ENCODE results near the gene SPOCD1.

The SPOCD1 gene

DNA sequence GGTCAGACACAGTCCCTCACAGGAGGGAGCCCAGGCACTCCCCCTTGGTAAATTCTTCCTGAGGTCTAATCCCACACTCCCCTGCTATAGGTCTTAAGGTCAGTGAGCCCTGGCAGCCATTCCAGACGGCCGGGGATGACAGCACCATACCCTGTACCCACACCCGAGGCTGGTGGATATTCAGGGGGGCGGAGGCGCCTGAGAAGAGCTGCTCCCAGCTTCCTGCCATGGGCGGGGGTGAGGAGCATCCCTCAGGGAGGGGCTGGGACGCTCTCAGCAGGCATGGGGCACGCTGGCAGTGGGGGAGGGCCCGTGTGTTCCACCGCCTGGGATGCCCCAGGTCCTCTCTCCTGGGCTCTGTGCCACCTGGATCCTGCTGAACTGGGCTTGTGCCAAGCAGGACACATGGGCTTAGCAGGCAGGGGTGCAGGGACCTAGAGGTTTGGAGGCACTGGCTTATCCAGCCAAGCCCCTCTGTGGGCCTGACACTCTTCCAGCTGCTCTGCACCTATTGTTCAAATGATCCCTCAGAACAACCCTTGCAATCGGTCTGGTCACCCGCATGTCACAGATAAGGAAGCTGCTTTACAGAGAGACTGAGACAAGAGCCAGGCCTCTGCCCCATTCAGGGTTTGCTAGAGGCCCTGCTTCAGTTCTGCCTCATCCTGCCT is 46.0 kb downstream of the SPOCD1 start:
- no peak for DNase-seq

DNA sequence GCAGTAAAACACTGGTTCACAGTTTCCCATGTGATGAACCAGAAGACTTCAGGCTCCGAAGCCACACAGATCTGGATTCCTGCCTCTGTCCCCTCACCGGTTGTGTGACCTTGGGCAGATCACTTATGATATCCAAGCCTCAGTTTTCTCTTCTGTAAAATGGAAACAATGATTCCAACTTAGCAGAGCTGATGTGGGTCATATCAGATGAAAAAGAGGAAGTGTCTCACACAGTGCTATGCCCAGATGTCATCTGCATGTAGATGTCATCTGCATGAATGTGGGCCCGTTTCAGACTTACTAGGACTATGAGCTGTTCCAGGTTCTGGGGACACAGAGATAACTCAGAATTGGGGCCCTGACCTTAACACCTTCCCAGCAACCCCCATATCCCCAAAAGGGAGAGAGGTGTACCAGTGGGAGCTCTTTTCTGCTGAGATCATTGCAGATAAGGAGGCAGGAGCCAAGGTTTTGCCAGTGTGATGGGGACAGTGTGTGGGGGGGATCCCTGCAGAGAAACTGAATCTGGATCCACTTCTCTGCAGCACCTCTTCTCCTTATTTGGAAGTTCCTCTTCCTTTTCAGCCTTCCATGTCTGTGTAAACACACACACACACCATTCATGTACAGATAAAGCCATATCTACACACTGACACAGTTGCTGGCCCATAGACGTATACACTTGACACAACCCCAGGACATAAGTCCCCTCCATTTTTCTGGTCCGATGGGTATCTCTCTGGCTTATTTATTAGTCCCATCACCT is 46.7 kb downstream of the SPOCD1 start:
- DNase-seq: no peak

- no peak for DNase-seq
These were observed 47.4 kb downstream of the SPOCD1 start for GRCh38 chr1:31768407-31768907.

DNA sequence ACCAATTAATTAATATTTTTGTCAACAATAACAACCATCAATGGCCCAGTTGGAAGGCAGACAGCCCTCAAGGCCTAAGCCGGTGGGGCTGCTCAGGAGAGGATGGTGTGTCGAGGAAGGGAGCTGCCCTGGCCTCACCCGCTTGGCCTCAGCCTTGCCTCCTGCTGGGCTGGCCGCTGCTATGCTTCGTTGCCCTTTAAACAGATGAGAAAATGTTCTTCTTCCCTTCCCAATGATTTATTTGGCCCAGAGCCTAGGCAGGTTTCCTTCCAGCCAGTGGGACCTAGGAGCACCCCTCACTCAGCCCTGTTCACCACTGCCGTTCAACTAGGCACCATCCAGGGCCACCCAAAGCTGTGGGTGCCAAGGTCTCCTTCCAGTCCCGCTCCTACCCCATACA is 48.6 kb downstream of the SPOCD1 start:
- no peak for DNase-seq

- DNase-seq: no peak
These were observed 50.3 kb downstream of the SPOCD1 start for GRCh38 chr1:31765516-31765915.

GRCh38 chr1:31765041-31765467 is 50.8 kb downstream of the SPOCD1 start:
- peak; percentile 75 for DNase-seq

- peak; percentile 75 for DNase-seq
These were observed 51.3 kb downstream of the SPOCD1 start, which contains the start of gene ADGRB2 for GRCh38 chr1:31764312-31765040. Gene ADGRB2, minus strand, starts transcription at chr1:31764340. Its CDS starts 7,119 bp downstream, at chr1:31757221.

- DNase-seq: no peak
These were observed 52.0 kb downstream of the SPOCD1 start for GRCh38 chr1:31763671-31764311.

DNA sequence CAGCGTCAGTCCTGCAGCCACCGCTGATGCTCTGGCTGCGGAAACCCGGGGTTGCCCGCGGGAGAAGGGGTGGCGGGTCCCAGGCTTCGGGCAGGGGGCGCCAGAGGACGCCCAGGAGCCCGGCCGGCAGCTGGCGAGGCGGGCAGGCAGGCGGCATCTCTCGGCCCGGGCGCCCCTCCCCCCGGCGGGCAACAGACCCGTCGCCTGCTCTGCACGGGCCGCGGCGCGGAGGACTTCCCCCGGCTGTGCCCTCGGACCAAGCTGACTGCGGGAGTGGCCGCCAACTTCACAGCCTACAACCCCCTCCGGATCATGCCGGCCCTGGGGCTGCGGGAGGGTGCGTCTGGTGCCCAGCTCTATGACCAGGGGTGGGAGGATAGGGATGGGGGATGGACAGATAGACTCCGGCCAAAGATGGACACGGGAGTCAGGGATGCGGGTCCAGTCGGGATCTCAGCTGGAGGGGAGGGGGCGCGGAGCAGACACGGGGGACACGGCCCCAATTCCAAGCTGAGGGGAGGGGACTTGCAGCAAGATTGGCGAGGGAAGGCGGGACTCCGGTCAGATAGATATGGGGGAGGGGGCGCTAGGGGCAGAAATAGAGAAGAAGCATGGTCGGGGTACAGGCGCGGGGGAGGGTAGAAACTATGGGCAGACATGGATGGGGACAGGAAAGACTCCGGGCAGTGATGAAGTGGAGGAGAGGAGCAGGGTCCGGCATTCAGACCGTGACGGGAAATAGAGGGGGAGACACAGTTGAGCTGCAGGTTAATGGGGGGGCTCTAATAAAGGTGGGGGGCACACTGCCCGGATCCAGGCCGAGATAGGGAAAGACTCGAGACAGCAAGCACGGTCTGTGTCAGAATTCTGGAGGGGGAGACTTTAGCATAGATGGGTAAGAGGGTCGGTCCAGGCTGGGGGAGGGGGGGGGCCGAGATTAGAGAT is 52.8 kb downstream of the SPOCD1 start:
- peak; percentile 92 for DNase-seq

GRCh38 chr1:31762323-31762722 is 53.5 kb downstream of the SPOCD1 start:
- DNase-seq: no peak

DNA sequence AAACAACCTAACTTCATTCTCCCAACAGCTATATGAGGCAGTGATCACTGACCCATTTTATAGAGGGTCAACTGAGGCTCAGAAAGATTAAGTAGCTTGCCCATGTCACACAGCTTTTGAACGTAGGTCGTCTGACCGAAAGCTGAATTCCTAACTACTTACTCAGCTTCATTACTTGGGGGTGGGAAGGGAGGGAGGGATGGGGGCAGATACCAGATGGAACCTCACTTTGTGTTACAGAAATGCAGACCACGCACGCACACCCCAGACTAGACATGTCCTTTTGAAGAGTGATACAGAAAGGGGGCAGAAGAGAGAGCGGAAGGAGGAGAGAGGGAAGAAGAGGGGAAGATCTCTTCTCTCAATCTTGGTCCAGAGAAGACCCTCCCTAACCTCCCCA is 53.9 kb downstream of the SPOCD1 start:
- DNase-seq: no peak

DNA sequence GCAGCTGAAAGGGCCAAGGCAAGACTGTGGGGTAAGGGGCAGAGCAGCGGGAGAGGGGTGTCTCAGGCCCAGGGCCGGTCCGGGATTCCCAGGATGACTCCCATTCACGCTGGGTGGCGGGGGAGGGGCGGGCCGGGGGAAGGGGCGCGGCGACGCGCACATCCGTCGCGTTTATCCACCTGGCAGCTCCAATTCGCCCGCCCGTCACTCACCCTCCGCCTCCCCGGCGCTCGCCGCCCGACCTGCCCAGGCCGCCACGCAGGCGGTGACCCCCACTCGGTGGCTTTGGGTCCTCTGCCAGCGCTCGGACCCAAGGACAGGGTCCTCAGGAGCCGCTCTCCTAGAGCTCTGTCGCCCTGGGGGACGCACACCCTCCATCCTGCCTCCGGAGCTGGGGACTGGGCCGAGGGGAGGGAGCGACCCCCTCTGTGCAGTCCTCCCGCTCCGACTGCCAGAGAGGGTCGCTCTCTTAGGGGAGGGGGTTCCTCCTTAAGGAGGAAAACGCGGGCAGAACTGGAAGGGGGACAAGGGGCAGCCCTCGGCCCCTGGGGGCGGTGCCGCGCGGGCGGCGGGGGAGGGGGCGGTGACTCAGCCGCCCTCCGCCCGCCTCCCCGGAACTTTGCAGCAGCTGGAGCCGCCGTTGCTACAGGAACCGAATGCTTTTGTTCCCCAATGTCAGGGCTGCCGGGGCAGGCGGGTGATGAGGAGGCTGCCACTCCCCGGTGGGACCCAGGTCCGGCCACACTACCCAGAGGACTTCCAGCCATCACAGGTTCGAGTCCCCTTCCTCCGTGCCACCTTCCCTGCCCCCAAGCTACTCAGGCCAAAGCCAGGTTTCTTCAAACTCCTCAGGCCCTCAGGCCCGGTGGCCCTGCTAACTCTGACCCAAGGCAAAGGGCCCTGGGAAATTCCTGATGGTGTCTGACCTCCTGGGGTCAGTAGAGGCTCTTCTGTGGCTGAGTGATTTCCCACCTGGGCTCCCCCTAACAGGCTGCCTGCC is 55.1 kb downstream of the SPOCD1 start:
- peak; percentile 90 for DNase-seq

- DNase-seq: peak; percentile 67
These were observed 56.4 kb downstream of the SPOCD1 start for GRCh38 chr1:31759298-31760023.

- peak; percentile 79 for DNase-seq
These were observed 57.0 kb downstream of the SPOCD1 start for GRCh38 chr1:31758823-31759222.

DNA sequence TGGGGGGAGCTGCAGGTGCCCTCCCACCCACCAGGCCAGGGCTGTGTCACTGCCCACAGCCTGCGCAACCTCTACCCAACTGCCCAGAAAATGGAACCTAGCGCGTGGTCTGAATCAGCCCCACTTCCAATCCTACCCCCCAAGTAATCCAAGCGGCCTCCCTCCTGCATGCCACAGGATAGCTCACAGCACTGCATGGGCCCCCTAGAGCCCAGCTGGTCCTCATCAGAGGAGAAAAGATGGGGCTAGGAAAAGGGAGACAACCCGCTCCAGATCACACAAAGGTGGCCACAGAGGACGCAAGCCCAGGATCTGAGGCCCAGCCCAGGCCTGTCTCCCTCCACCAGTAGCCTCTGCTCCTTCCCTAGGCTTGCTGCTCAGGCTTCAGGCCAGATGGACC is 57.8 kb downstream of the SPOCD1 start:
- no peak for DNase-seq

DNA sequence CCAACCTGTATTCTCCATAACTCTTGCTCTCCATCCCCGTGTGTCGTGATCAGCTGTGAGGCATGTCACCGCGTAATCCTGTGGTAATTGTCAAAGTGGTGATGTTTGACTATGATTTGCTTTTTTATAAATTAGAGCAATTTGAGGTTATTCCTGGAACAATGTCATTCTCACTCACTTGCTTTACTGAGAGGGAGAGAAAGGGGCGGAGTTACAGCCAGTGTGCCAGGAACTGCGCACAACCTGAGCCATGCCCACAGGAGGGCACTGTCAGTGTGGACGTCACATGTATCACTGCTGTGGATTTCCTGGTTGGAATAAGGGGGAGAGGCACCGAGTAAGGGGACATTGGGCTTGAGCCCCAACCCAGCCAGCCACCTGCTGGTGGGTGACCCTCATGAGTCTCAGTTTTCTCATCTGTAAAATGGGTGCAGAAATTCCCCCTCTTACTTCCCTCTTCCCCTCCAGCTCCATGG is 58.6 kb downstream of the SPOCD1 start:
- DNase-seq: no peak

DNA sequence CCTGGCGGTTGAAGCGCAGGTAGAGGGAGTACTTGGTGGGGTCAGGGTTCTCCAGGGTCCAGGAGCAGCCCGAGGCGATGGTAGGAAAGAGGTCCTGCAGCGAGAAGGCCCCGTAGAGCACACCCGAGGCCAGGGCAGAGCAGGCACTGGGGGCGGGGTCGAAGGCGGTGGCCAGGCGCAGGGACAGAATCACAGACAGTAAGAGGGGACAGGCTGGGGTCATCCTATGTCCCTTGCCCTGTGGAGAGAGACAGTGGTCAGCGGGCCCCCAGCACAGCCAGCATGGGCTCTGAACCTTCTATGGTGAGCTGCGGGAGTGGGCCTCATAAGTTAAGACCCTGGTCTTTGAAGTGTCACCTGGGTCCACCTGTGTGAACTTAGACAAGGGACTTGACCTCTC is 59.2 kb downstream of the SPOCD1 start:
- no peak for DNase-seq

DNA sequence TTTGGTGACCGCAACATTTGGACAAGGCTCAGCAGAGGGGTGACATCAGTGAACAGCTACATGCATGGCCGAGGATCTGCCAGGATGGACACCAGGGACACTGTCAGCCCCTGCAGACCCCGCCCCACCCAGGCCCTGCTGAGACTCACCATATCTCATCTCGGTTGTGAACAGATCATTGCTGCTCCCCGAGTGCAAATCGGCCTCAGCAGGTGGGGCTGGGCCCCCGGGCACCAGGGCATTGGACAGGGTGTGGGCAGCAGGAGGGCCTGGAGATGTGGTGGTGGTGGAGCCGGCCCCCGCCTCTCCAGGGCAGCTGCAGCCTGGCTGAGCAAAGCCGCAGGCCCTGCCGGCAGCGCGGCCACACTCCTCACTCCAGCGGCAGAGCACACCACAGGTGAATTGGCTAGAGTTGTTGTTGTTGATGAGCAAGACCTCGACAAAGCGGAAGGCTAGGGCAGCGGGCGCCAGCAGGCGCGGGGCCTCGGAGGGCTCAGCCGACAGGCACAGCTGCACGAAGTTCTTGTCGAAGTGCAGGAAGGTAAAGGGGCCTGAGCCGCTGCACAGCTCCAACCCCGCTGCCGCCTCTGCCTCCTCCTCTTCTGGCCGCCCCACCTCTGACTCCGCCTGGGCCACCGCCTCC is 59.9 kb downstream of the SPOCD1 start:
- no peak for DNase-seq

DNA sequence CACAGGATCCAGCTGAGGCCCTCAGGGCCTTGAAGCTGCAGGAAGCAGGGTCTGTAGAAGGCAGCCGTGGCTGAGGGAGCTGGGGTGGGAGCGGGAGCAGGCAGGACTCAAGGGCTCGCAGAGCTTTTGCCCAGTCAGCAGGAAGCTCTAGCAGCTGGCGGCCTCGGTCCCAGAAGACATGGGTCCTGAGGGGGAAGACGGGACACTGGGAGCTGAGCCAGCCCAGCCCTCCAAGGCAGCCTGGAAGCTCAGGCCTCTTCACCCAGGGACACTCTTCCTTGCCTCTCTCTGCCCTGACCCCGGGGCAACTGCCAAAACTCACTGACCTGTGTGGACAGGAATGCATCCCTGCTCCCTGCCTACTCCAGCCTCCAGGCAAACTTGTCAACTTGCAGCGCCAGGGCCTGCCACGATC is 60.6 kb downstream of the SPOCD1 start:
- no peak for DNase-seq
